ENCODE measurements around the gene RUVBL2. TPM values are rescaled to one million over a fixed set of nuclear protein-coding genes. Genes with fewer than 3 reads are reported as not detected.

Gene RUVBL2
- total and polyA plus RNA-seq, 7 donors = 36.6 to 98.8 (median 58.1) TPM

DNA sequence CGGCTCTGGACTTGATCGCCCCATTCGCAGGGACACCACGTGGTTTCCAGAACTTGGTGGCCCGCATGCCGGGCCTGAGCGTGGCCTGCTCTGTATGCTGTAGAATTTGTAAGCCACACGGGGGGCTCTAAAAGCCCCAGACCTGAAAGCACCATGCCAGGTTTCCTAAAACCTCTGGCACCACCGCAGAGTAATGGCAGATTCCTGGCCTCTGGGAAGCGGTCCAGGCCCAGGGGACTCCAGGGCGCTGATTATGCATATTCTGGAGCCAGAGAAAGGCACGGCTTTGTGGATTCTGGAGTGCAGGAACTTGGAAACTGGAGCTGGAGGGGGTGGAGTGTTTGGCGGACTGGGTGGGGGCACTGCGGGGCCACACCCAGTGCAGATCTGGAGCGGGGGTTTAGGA lies 24.9 kb upstream of the RUVBL2 start:
- Histone ChIP-seq H3K4me1 (peaks cover 0 to 39% (median 36%) of the 10 kb centered on the region in 4 donors), H3K27ac (peak overlapping the region in 3 of 4 donors; percentile 91 to 98 (median 97)), H3K27me3 (no peaks in the 10 kb centered on the region), H3K4me3 (no peak overlapping the region), H3K36me3 (peaks cover 14 to 67% (median 32%) of the 10 kb centered on the region in 4 donors), H3K9me3 (no peaks in the 10 kb centered on the region)
- no peak for TF ChIP-seq EP300 (IDR thresholded peaks at IDR 0.05)
- no peak for TF ChIP-seq POLR2AphosphoS5 (IDR thresholded peaks at IDR 0.05)
- no peak for TF ChIP-seq POLR2A (IDR thresholded peaks at IDR 0.05)
- TF ChIP-seq, protein P1, sequence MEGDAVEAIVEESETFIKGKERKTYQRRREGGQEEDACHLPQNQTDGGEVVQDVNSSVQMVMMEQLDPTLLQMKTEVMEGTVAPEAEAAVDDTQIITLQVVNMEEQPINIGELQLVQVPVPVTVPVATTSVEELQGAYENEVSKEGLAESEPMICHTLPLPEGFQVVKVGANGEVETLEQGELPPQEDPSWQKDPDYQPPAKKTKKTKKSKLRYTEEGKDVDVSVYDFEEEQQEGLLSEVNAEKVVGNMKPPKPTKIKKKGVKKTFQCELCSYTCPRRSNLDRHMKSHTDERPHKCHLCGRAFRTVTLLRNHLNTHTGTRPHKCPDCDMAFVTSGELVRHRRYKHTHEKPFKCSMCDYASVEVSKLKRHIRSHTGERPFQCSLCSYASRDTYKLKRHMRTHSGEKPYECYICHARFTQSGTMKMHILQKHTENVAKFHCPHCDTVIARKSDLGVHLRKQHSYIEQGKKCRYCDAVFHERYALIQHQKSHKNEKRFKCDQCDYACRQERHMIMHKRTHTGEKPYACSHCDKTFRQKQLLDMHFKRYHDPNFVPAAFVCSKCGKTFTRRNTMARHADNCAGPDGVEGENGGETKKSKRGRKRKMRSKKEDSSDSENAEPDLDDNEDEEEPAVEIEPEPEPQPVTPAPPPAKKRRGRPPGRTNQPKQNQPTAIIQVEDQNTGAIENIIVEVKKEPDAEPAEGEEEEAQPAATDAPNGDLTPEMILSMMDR (IDR thresholded peaks at IDR 0.05) = no peak
- WGBS, 2 donors = 90 to 93% methylated on average over 15 of the region's 15 CpGs
- intact Hi-C loops (cut with DNase I) = loop anchor here (10.0 kb wide), 1 partner anchor 334 kb away; the partner anchor contains the start of gene DBP
- DNase-seq = peak; percentile 63

GRCh38 chr19:48969276-48970138 lies 24.2 kb upstream of the RUVBL2 start:
- intact Hi-C loops (cut with DNase I) = loop anchor here (2.0 to 10.0 kb wide), 2 partner anchors 181 to 335 kb away; partner anchors contain the start of gene DBP
- no peaks in the 10 kb centered on the region for H3K9me3 ChIP-seq
- 95 to 96% methylated on average over 45 of the region's 45 CpGs for WGBS, 2 donors
- H3K36me3 ChIP-seq = peaks cover 17 to 74% (median 38%) of the 10 kb centered on the region in 4 donors
- H3K27ac ChIP-seq = no peak overlapping the region
- peak; percentile 61 for DNase-seq
- H3K4me1 ChIP-seq = peaks cover 0 to 32% (median 29%) of the 10 kb centered on the region in 4 donors
- TF ChIP-seq EP300 (IDR thresholded peaks at IDR 0.05) (no peak), POLR2A (IDR thresholded peaks at IDR 0.05) (no peak), POLR2AphosphoS5 (IDR thresholded peaks at IDR 0.05) (no peak)
- TF ChIP-seq, protein P1 (IDR thresholded peaks at IDR 0.05) = no peak
- no peak overlapping the region for H3K4me3 ChIP-seq
- H3K27me3 ChIP-seq = no peaks in the 10 kb centered on the region

- DNase-seq = no peak
- WGBS, 2 donors = 91 to 93% methylated on average over 23 of the region's 23 CpGs
- Histone ChIP-seq H3K36me3 (peaks cover 17 to 77% (median 41%) of the 10 kb centered on the region in 4 donors), H3K27ac (peak overlapping the region in 2 of 4 donors; percentile 30 to 35), H3K4me1 (peaks cover 0 to 29% (median 25%) of the 10 kb centered on the region in 4 donors), H3K27me3 (no peaks in the 10 kb centered on the region), H3K4me3 (no peak overlapping the region), H3K9me3 (no peaks in the 10 kb centered on the region)
- TF ChIP-seq, protein P1 (IDR thresholded peaks at IDR 0.05) = no peak
- TF ChIP-seq POLR2AphosphoS5 (IDR thresholded peaks at IDR 0.05) = no peak
- no peak for TF ChIP-seq EP300 (IDR thresholded peaks at IDR 0.05)
- TF ChIP-seq POLR2A (IDR thresholded peaks at IDR 0.05) = no peak
- intact Hi-C loops (cut with DNase I) = loop anchor here (2.0 kb wide), 1 partner anchor 181 kb away; no protein-coding TSS in a partner anchor
Measured at GRCh38 chr19:48970139-48970766, 23.4 kb upstream of the RUVBL2 start.

DNA sequence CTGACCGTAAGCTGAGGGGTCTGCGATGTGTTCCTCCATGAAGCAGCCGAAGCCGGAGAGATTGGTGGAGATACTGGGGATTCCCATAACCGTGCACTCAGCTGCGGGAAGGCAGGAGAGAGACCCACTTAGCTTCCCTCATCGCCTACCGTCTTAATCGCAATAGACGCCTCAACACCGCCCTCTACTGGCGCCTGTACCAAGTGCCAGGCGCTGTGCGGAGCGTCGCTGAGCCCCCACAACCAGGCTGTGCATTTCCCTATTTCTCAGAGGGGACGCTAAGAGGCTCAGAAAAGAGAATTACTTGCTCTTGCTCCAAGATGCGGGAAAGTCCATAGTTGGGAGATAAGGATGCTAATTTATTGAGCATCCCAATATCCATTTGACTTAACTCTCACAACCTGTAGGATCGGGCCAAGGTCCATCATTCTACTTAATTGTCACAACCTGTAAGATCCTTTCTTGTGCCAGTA lies 22.7 kb upstream of the RUVBL2 start:
- 20% methylated on average over 19 of the region's 19 CpGs for WGBS, 2 donors
- peaks cover 17 to 78% (median 41%) of the 10 kb centered on the region in 4 donors for H3K36me3 ChIP-seq
- peaks cover 0 to 29% (median 24%) of the 10 kb centered on the region in 4 donors for H3K4me1 ChIP-seq
- H3K27ac ChIP-seq = peak overlapping the region in 2 of 4 donors; percentile 30 to 35
- H3K4me3 ChIP-seq = no peak overlapping the region
- TF ChIP-seq POLR2AphosphoS5 (IDR thresholded peaks at IDR 0.05) = peak in 2 of 4 donors; percentile 11 to 33
- TF ChIP-seq EP300 (IDR thresholded peaks at IDR 0.05) = no peak
- TF ChIP-seq, protein P1 (IDR thresholded peaks at IDR 0.05) = peak; percentile 85 to 96 (median 88)
- no peaks in the 10 kb centered on the region for H3K27me3 ChIP-seq
- intact Hi-C loops (cut with DNase I) = loop anchor here (2.0 kb wide), 1 partner anchor 182 kb away; no protein-coding TSS in a partner anchor
- H3K9me3 ChIP-seq = no peaks in the 10 kb centered on the region
- peak; percentile 86 for DNase-seq
